PC-9 (cell line): ENCODE results near the gene TARM1. TPM values are rescaled to one million over a fixed set of nuclear protein-coding genes. Genes with fewer than 3 reads are reported as not detected.

Experiments
- BruUV-seq: library from RNA; stranded (reverse); fragments of 400-500 nt; replicated peaks from 2 replicates; lab custom pipeline; 2021; lab: Mats Ljungman, UMichigan
- CTCF ChIA-PET: fragments of 300-600 bp; sonication (Branson Sonifier 250); formaldehyde crosslinking; loops from one replicate; lab custom pipeline; 2022; ENCODE audit warnings: antibody characterized with exemption; lab: Charles Lee
- POLR2A ChIA-PET: fragments of 300-600 bp; sonication (Branson Sonifier 250); formaldehyde crosslinking; loops from one replicate; lab custom pipeline; 2022; ENCODE audit warnings: antibody characterized with exemption; ENCODE audit not compliant: unreplicated experiment; lab: Charles Lee
- DNase-seq, 2 experiments: peaks; one replicate each; pipeline versions ENCODE4 v3.0.0 to v3.0.0-alpha.2; 2015 to 2022; ENCODE audit warnings: mixed read lengths in 1 of 2
- H2AFZ ChIP-seq: fragments of 200-600 bp; sonication (generic); 2 replicates; pipeline ENCODE4 v1.8.1; 2017; ENCODE audit warnings: antibody characterized with exemption
- H3F3A ChIP-seq: fragments of 200-600 bp; sonication (generic); 2 replicates; pipeline ENCODE4 v1.8.1; 2017; ENCODE audit warnings: antibody characterized with exemption, mild to moderate bottlenecking, low read depth; ENCODE audit not compliant: insufficient read depth
- H3K27ac ChIP-seq: fragments of 200-600 bp; sonication (generic); 2 replicates; pipeline ENCODE4 v1.6.1; 2016; ENCODE audit warnings: mixed run types
- H3K27me3 ChIP-seq: fragments of 200-600 bp; sonication (generic); 2 replicates; pipeline ENCODE4 v1.6.1; 2016; ENCODE audit warnings: low read depth, mixed run types; ENCODE audit not compliant: insufficient read depth
- H3K36me3 ChIP-seq: fragments of 200-600 bp; sonication (generic); 2 replicates; pipeline ENCODE4 v1.6.1; 2016; ENCODE audit warnings: low read depth, mixed run types
- H3K4me1 ChIP-seq: fragments of 200-600 bp; sonication (generic); replicated peaks from 2 replicates; pipeline ENCODE4 v1.6.1; 2016; ENCODE audit warnings: mixed run types; ENCODE audit not compliant: insufficient read depth
- H3K4me2 ChIP-seq: fragments of 200-600 bp; sonication (generic); 2 replicates; pipeline ENCODE4 v1.6.1; 2017; ENCODE audit warnings: mixed run types
- H3K4me3 ChIP-seq: fragments of 200-600 bp; sonication (generic); 2 replicates; pipeline ENCODE4 v1.6.1; 2016; ENCODE audit warnings: mixed run types
- H3K79me2 ChIP-seq: fragments of 200-600 bp; sonication (generic); 2 replicates; pipeline ENCODE4 v1.6.1; 2017; ENCODE audit warnings: low read depth, mixed run types
- H3K9me2 ChIP-seq: fragments of 200-600 bp; sonication (generic); 2 replicates; pipeline ENCODE4 v1.8.1; 2017; ENCODE audit warnings: mild to moderate bottlenecking; ENCODE audit not compliant: insufficient read depth
- H3K9me3 ChIP-seq: fragments of 200-600 bp; sonication (generic); 2 replicates; pipeline ENCODE4 v1.8.1; 2016; ENCODE audit warnings: low read depth; ENCODE audit not compliant: insufficient read depth
- H4K20me1 ChIP-seq: fragments of 200-600 bp; sonication (generic); 2 replicates; pipeline ENCODE4 v1.8.1; 2017; ENCODE audit not compliant: insufficient read depth
- CTCF ChIP-seq: fragments of 200-600 bp; sonication (generic); conservative IDR thresholded peaks from 2 replicates; pipeline ENCODE4 v1.6.1; 2017; ENCODE audit warnings: mixed run types, antibody characterized with exemption, mild to moderate bottlenecking, moderate library complexity
- EZH2 ChIP-seq: fragments of 200-600 bp; sonication (generic); IDR thresholded peaks from 2 replicates; pipeline ENCODE4 v1.8.0; 2017; ENCODE audit warnings: antibody characterized with exemption, low read depth
- intact Hi-C: fragments of 100-400 bp; cut with micrococcal nuclease; formaldehyde crosslinking; loops from one replicate; pipeline ENCODE4 v1.10.0; 2022; ENCODE audit not compliant: unreplicated experiment
- total RNA-seq: library from RNA; stranded (reverse); gene quantifications from 2 replicates; pipeline ENCODE4 v1.2.3, GENCODE V29; 2021

TARM1 gene
- total RNA-seq, 1 experiment from 2014 or later = not detected

- intact Hi-C loops = loop anchor here (1.0 kb wide), 1 partner anchor 13 kb away; the partner anchor contains the start of gene NDUFA3
- H3K9me3 ChIP-seq = no peaks in the 10 kb centered on the region
- H3K4me2 ChIP-seq = peak within 1 kb of the TSS; percentile 92
- peaks cover 10% of the 10 kb centered on the region for H4K20me1 ChIP-seq
- peak within 1 kb of the TSS; percentile 91 for H2AFZ ChIP-seq
- peaks cover 11% of the 10 kb centered on the region; the same call in 1 of the 2 replicates for H3F3A ChIP-seq
- BruUV-seq = TSS peak; percentile 70
- peaks cover 14% of the 10 kb centered on the region for H3K4me1 ChIP-seq
- H3K27me3 ChIP-seq = no peaks in the 10 kb centered on the region
- peak; percentile 94 to 95 for DNase-seq
- POLR2A ChIA-PET = interaction anchor here (0.6 to 1.4 kb wide), 4 partner anchors 11 to 563 kb away, joined by 3 to 32 read pairs (median 8); partner anchors contain the start of genes CNOT3 and LENG1
- no peaks in the 10 kb centered on the region for H3K9me2 ChIP-seq
- H3K79me2 ChIP-seq = peaks cover 37% of the 10 kb centered on the region
- peak within 1 kb of the TSS; percentile 63 for H3K27ac ChIP-seq
- no peaks in the 10 kb centered on the region for H3K36me3 ChIP-seq
- TF ChIP-seq CTCF (no peak), EZH2 (no peak)
- CTCF ChIA-PET = no interaction called here
- peak within 1 kb of the TSS; percentile 78 for H3K4me3 ChIP-seq
Observed at GRCh38 chr19:54115109-54116063, 34.2 kb upstream of the TARM1 start, which contains the start of the genes PRPF31 and TFPT. Gene PRPF31, plus strand, starts transcription at chr19:54115754. Its CDS starts 2,525 bp downstream, at chr19:54118279. Gene TFPT, minus strand, starts transcription at chr19:54115657. Its CDS starts 388 bp downstream, at chr19:54115269.

- peaks cover 37% of the 10 kb centered on the region for H3K79me2 ChIP-seq
- no peak for DNase-seq
- H3K4me1 ChIP-seq = peaks cover 14% of the 10 kb centered on the region
- TF ChIP-seq EZH2 (no peak), CTCF (no peak)
- POLR2A ChIA-PET = interaction anchor here (0.5 to 1.4 kb wide), 3 partner anchors 23 to 79 kb away, joined by 4 to 13 read pairs (median 4); partner anchors contain the start of genes CNOT3 and LENG1
- intact Hi-C loops = loop anchor here (1.0 kb wide), 1 partner anchor 12 kb away; the partner anchor contains the start of gene NDUFA3
- H3K4me2 ChIP-seq = peak overlapping the region; percentile 92
- H2AFZ ChIP-seq = peak overlapping the region; percentile 91; the same call in 1 of the 2 replicates
- H3K27ac ChIP-seq = no peak overlapping the region
- no peaks in the 10 kb centered on the region for H3K9me2 ChIP-seq
- H4K20me1 ChIP-seq = peaks cover 7% of the 10 kb centered on the region
- H3K9me3 ChIP-seq = no peaks in the 10 kb centered on the region
- peak overlapping the region; percentile 78 for H3K4me3 ChIP-seq
- H3K27me3 ChIP-seq = no peaks in the 10 kb centered on the region
- CTCF ChIA-PET = interaction anchor here (0.5 kb wide), 1 partner anchor 290 kb away, joined by 4 read pairs; no protein-coding TSS in a partner anchor
- peaks cover 11% of the 10 kb centered on the region; the same call in 1 of the 2 replicates for H3F3A ChIP-seq
- no peaks in the 10 kb centered on the region for H3K36me3 ChIP-seq
- no TSS peak for BruUV-seq
Observed at GRCh38 chr19:54114340-54115108, 33.4 kb upstream of the TARM1 start.
